GM12891 (cell line): ENCODE data around the gene CPN1.

Source experiments
- POLR2A ChIP-seq: IDR thresholded peaks from 2 replicates; pipeline ENCODE4 v1.6.1; 2011; ENCODE audit warnings: low read depth, low read length, control low read depth
- POLR2AphosphoS5 ChIP-seq: IDR thresholded peaks from 2 replicates; pipeline ENCODE4 v1.6.1; 2011; ENCODE audit warnings: low read depth, low read length, control low read depth
- POU2F2 ChIP-seq: IDR thresholded peaks from 2 replicates; pipeline ENCODE4 v1.6.1; 2011; ENCODE audit warnings: low read depth, mild to moderate bottlenecking, control low read depth, low read length, moderate library complexity
- TAF1 ChIP-seq: IDR thresholded peaks from 2 replicates; pipeline ENCODE4 v1.6.1; 2011; ENCODE audit warnings: low read depth, low read length, control low read depth

DNA sequence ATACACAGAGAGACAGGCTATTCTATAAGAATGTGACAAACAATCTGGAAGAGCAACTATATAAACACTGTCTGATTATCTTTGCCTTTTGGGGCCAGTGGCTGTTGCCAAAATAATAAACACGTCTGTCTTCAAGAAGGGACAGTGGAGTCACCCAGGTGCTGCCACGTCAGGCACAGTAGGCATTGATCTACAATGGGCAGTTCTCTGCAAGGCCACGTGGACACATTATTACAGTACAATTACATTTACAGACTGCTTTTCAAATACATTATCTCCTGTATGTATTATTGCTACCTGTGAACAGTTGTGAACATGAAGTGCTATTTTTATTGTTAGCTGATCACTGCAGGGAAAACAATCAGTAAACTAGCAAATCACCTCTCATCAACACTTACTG, 86.0 kb downstream of the CPN1 start:
- TF ChIP-seq POLR2AphosphoS5 (no peak), POLR2A (no peak), TAF1 (no peak), POU2F2 (no peak)
